ENCODE measurements around the gene LIX1L. TPM values are rescaled to one million over a fixed set of nuclear protein-coding genes. Genes with fewer than 3 reads are reported as not detected.

Gene LIX1L
- total and polyA plus RNA-seq, 2 donors, result 13.1 to 22.0 TPM

- Histone ChIP-seq H3K4me3 (ENCODE audit: low read length in 2 of 2) (no peak overlapping the region), H3K4me1 (ENCODE audit: control insufficient read depth in 2 of 2, insufficient read depth in 2 of 2, low read length in 2 of 2) (peaks cover 9 to 16% of the 10 kb centered on the region in 2 donors), H3K36me3 (ENCODE audit: control insufficient read depth in 2 of 2, insufficient read depth in 2 of 2, low read length in 1 of 2) (peaks cover 4 to 9% of the 10 kb centered on the region in 2 donors), H3K9me3 (ENCODE audit: control insufficient read depth in 2 of 2, insufficient read depth in 1 of 2, low read length in 1 of 2) (no peaks in the 10 kb centered on the region), H3K27me3 (ENCODE audit: control insufficient read depth in 2 of 2, insufficient read depth in 1 of 2, low read length in 1 of 2) (no peaks in the 10 kb centered on the region), H3K27ac (ENCODE audit: low read depth in 1 of 2, low read length in 1 of 2) (no peak overlapping the region)
- DNase-seq (ENCODE audit: low read depth in 6 of 9, low spot score in 9 of 9), result no peak
- 99% methylated on average over 3 of the region's 3 CpGs for WGBS
Measured at GRCh38 chr1:145952903-145953302, 4.9 kb downstream of the LIX1L start.

GRCh38 chr1:145951526-145951925, 6.3 kb downstream of the LIX1L start:
- Histone ChIP-seq H3K36me3 (ENCODE audit: control insufficient read depth in 2 of 2, insufficient read depth in 2 of 2, low read length in 1 of 2) (peaks cover 7 to 9% of the 10 kb centered on the region in 2 donors), H3K4me1 (ENCODE audit: control insufficient read depth in 2 of 2, insufficient read depth in 2 of 2, low read length in 2 of 2) (peaks cover 7 to 11% of the 10 kb centered on the region in 2 donors), H3K4me3 (ENCODE audit: low read length in 2 of 2) (no peak overlapping the region), H3K27me3 (ENCODE audit: control insufficient read depth in 2 of 2, insufficient read depth in 1 of 2, low read length in 1 of 2) (no peaks in the 10 kb centered on the region), H3K9me3 (ENCODE audit: control insufficient read depth in 2 of 2, insufficient read depth in 1 of 2, low read length in 1 of 2) (no peaks in the 10 kb centered on the region), H3K27ac (ENCODE audit: low read depth in 1 of 2, low read length in 1 of 2) (no peak overlapping the region)
- no peak for DNase-seq (ENCODE audit: low read depth in 6 of 9, low spot score in 9 of 9)
- 100% methylated on average over 1 of the region's 1 CpG for WGBS

GRCh38 chr1:145949219-145949618, 8.6 kb downstream of the LIX1L start:
- H3K4me1 ChIP-seq (ENCODE audit: control insufficient read depth in 2 of 2, insufficient read depth in 2 of 2, low read length in 2 of 2), result no peaks in the 10 kb centered on the region
- no peak overlapping the region for H3K27ac ChIP-seq (ENCODE audit: low read depth in 1 of 2, low read length in 1 of 2)
- no peaks in the 10 kb centered on the region for H3K27me3 ChIP-seq (ENCODE audit: control insufficient read depth in 2 of 2, insufficient read depth in 1 of 2, low read length in 1 of 2)
- peaks cover 7 to 12% of the 10 kb centered on the region in 2 donors for H3K36me3 ChIP-seq (ENCODE audit: control insufficient read depth in 2 of 2, insufficient read depth in 2 of 2, low read length in 1 of 2)
- H3K9me3 ChIP-seq (ENCODE audit: control insufficient read depth in 2 of 2, insufficient read depth in 1 of 2, low read length in 1 of 2), result no peaks in the 10 kb centered on the region
- 98% methylated on average over 4 of the region's 4 CpGs for WGBS
- no peak overlapping the region for H3K4me3 ChIP-seq (ENCODE audit: low read length in 2 of 2)
- no peak for DNase-seq (ENCODE audit: low read depth in 6 of 9, low spot score in 9 of 9)

- Histone ChIP-seq H3K9me3 (ENCODE audit: control insufficient read depth in 2 of 2, insufficient read depth in 1 of 2, low read length in 1 of 2) (no peaks in the 10 kb centered on the region), H3K36me3 (ENCODE audit: control insufficient read depth in 2 of 2, insufficient read depth in 2 of 2, low read length in 1 of 2) (peaks cover 13 to 25% of the 10 kb centered on the region in 2 donors), H3K27me3 (ENCODE audit: control insufficient read depth in 2 of 2, insufficient read depth in 1 of 2, low read length in 1 of 2) (no peaks in the 10 kb centered on the region), H3K4me1 (ENCODE audit: control insufficient read depth in 2 of 2, insufficient read depth in 2 of 2, low read length in 2 of 2) (no peaks in the 10 kb centered on the region), H3K27ac (ENCODE audit: low read depth in 1 of 2, low read length in 1 of 2) (no peak overlapping the region), H3K4me3 (ENCODE audit: low read length in 2 of 2) (no peak overlapping the region)
- DNase-seq (ENCODE audit: low read depth in 6 of 9, low spot score in 9 of 9), result no peak
- WGBS, result 98% methylated on average over 4 of the region's 4 CpGs
Measured at GRCh38 chr1:145947551-145947950, 10.3 kb downstream of the LIX1L start.

GRCh38 chr1:145946477-145946986, 11.3 kb downstream of the LIX1L start:
- DNase-seq (ENCODE audit: low read depth in 6 of 9, low spot score in 9 of 9), result no peak
- Histone ChIP-seq H3K9me3 (ENCODE audit: control insufficient read depth in 2 of 2, insufficient read depth in 1 of 2, low read length in 1 of 2) (no peaks in the 10 kb centered on the region), H3K36me3 (ENCODE audit: control insufficient read depth in 2 of 2, insufficient read depth in 2 of 2, low read length in 1 of 2) (peaks cover 16 to 27% of the 10 kb centered on the region in 2 donors), H3K27ac (ENCODE audit: low read depth in 1 of 2, low read length in 1 of 2) (no peak overlapping the region), H3K4me3 (ENCODE audit: low read length in 2 of 2) (no peak overlapping the region), H3K4me1 (ENCODE audit: control insufficient read depth in 2 of 2, insufficient read depth in 2 of 2, low read length in 2 of 2) (no peaks in the 10 kb centered on the region), H3K27me3 (ENCODE audit: control insufficient read depth in 2 of 2, insufficient read depth in 1 of 2, low read length in 1 of 2) (no peaks in the 10 kb centered on the region)
- WGBS, result 97% methylated on average over 4 of the region's 4 CpGs

- DNase-seq (ENCODE audit: low read depth in 6 of 9, low spot score in 9 of 9), result no peak
- Histone ChIP-seq H3K27me3 (ENCODE audit: control insufficient read depth in 2 of 2, insufficient read depth in 1 of 2, low read length in 1 of 2) (no peaks in the 10 kb centered on the region), H3K36me3 (ENCODE audit: control insufficient read depth in 2 of 2, insufficient read depth in 2 of 2, low read length in 1 of 2) (peaks cover 16 to 24% of the 10 kb centered on the region in 2 donors), H3K27ac (ENCODE audit: low read depth in 1 of 2, low read length in 1 of 2) (no peak overlapping the region), H3K4me1 (ENCODE audit: control insufficient read depth in 2 of 2, insufficient read depth in 2 of 2, low read length in 2 of 2) (no peaks in the 10 kb centered on the region), H3K9me3 (ENCODE audit: control insufficient read depth in 2 of 2, insufficient read depth in 1 of 2, low read length in 1 of 2) (no peaks in the 10 kb centered on the region), H3K4me3 (ENCODE audit: low read length in 2 of 2) (no peak overlapping the region)
- WGBS, result 79% methylated on average over 3 of the region's 3 CpGs
Measured at GRCh38 chr1:145944532-145944931, 13.3 kb downstream of the LIX1L start.

GRCh38 chr1:145942871-145943270, 14.9 kb downstream of the LIX1L start:
- Histone ChIP-seq H3K27me3 (ENCODE audit: control insufficient read depth in 2 of 2, insufficient read depth in 1 of 2, low read length in 1 of 2) (no peaks in the 10 kb centered on the region), H3K27ac (ENCODE audit: low read depth in 1 of 2, low read length in 1 of 2) (no peak overlapping the region), H3K9me3 (ENCODE audit: control insufficient read depth in 2 of 2, insufficient read depth in 1 of 2, low read length in 1 of 2) (no peaks in the 10 kb centered on the region), H3K36me3 (ENCODE audit: control insufficient read depth in 2 of 2, insufficient read depth in 2 of 2, low read length in 1 of 2) (peaks cover 15 to 19% of the 10 kb centered on the region in 2 donors), H3K4me1 (ENCODE audit: control insufficient read depth in 2 of 2, insufficient read depth in 2 of 2, low read length in 2 of 2) (no peaks in the 10 kb centered on the region), H3K4me3 (ENCODE audit: low read length in 2 of 2) (no peak overlapping the region)
- DNase-seq (ENCODE audit: low read depth in 6 of 9, low spot score in 9 of 9), result no peak
- WGBS, result 97% methylated on average over 6 of the region's 6 CpGs

GRCh38 chr1:145942405-145942804, 15.4 kb downstream of the LIX1L start:
- Histone ChIP-seq H3K4me3 (ENCODE audit: low read length in 2 of 2) (no peak overlapping the region), H3K4me1 (ENCODE audit: control insufficient read depth in 2 of 2, insufficient read depth in 2 of 2, low read length in 2 of 2) (no peaks in the 10 kb centered on the region), H3K36me3 (ENCODE audit: control insufficient read depth in 2 of 2, insufficient read depth in 2 of 2, low read length in 1 of 2) (peaks cover 12 to 21% of the 10 kb centered on the region in 2 donors), H3K9me3 (ENCODE audit: control insufficient read depth in 2 of 2, insufficient read depth in 1 of 2, low read length in 1 of 2) (no peaks in the 10 kb centered on the region), H3K27me3 (ENCODE audit: control insufficient read depth in 2 of 2, insufficient read depth in 1 of 2, low read length in 1 of 2) (no peaks in the 10 kb centered on the region), H3K27ac (ENCODE audit: low read depth in 1 of 2, low read length in 1 of 2) (no peak overlapping the region)
- no peak for DNase-seq (ENCODE audit: low read depth in 6 of 9, low spot score in 9 of 9)
- WGBS, result 94% methylated on average over 4 of the region's 4 CpGs

GRCh38 chr1:145937436-145937835, 20.4 kb downstream of the LIX1L start:
- Histone ChIP-seq H3K36me3 (ENCODE audit: control insufficient read depth in 2 of 2, insufficient read depth in 2 of 2, low read length in 1 of 2) (peaks cover 15 to 26% of the 10 kb centered on the region in 2 donors), H3K4me1 (ENCODE audit: control insufficient read depth in 2 of 2, insufficient read depth in 2 of 2, low read length in 2 of 2) (peaks cover 0 to 4% of the 10 kb centered on the region in 2 donors)
- WGBS, result 97% methylated on average over 1 of the region's 1 CpG

More at GRCh38 chr1:145937436-145937835, 20.4 kb downstream of the LIX1L start:
- H3K4me3 ChIP-seq (ENCODE audit: low read length in 2 of 2), result no peak overlapping the region
- H3K27ac ChIP-seq (ENCODE audit: low read depth in 1 of 2, low read length in 1 of 2), result no peak overlapping the region
- no peaks in the 10 kb centered on the region for H3K9me3 ChIP-seq (ENCODE audit: control insufficient read depth in 2 of 2, insufficient read depth in 1 of 2, low read length in 1 of 2)
- no peaks in the 10 kb centered on the region for H3K27me3 ChIP-seq (ENCODE audit: control insufficient read depth in 2 of 2, insufficient read depth in 1 of 2, low read length in 1 of 2)
- DNase-seq (ENCODE audit: low read depth in 6 of 9, low spot score in 9 of 9), result no peak

Measured in thymus (tissue), 11 donors.